ENCODE data around the gene BIRC3.

DNA sequence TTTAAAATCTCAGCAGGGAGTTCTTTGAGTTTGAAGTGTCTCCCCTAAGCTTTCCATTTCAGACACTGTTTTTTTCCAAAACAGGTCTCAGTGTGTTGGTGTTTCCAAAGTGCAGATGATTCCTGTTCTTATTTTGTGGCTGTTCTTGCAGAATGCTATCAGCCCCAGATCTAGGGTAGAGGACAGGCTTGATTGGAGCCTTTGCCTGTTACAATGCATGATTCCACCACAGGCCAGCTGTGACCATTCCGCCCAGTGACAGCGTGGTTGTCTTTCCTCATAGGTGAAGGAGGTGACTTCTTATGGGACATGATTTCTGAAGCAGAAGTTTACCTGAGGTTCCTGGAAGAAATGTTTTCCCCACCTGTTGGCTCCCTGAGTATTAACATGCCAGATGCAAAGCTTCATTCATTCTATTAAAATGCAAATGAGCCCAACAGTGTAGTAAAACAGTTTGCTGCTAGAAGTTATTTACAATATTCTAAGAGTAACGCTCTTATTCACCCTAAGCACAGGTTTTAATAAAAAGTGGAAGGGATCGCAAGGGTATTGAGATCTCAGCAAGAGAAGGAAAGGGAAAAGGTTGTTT is 36.9 kb upstream of the BIRC3 start:
- TF ChIP-seq GATA2 (IDR thresholded peaks at IDR 0.05; ENCODE audit: low read depth, low read length), result no peak
- TF ChIP-seq GATA3 (IDR thresholded peaks at IDR 0.05; ENCODE audit: low read depth, low read length), result no peak

Measured in SH-SY5Y (cell line).